ENCODE data around the gene ZNF687. TPM values are rescaled to one million over a fixed set of nuclear protein-coding genes. Genes with fewer than 3 reads are reported as not detected.
A peak's percentile ranks its signal among the peaks of the same experiment; 100 is the strongest.

The ZNF687 gene
- 17.3 TPM for polyA plus RNA-seq (2012; ENCODE audit: insufficient read depth, insufficient read length, low read depth)

- H3K4me1 ChIP-seq: no peaks in the 10 kb centered on the region
- no peaks in the 10 kb centered on the region for H3K27me3 ChIP-seq
- DNase-seq: peak; percentile 100
- TF ChIP-seq CTCF (IDR thresholded peaks at IDR 0.05; ENCODE audit: low read depth, low read length): no peak
- H3K4me3 ChIP-seq (ENCODE audit: low read depth, low read length): peak within 1 kb of the TSS; percentile 69
- peaks cover 5% of the 10 kb centered on the region for H3K36me3 ChIP-seq
- H3K9me3 ChIP-seq: no peaks in the 10 kb centered on the region
Measured at GRCh38 chr1:151281969-151282882, at the start of gene ZNF687. Gene ZNF687 (plus strand): TSS chr1:151282299. CDS start chr1:151286292, 3,993 bp downstream.

DNA sequence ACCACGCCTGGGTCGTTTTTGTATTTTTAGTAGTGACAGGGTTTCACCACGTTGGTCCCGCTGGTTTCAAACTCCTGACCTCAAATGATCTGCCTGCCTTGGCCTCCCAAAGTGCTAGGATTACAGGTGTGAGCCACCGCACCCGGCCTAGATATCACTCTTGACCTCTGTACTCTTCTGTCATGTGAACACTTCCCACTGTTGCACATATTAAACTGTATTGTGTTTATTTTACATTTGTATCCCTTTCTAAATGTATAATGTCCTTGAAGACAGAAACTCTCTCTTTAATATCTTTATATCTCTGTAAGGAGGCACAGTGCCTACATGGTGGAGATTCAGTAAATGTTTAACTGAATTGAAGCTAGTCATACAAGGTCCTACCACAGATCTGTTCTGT lies 46.9 kb upstream of the ZNF687 start:
- H3K36me3 ChIP-seq: peaks cover 100% of the 10 kb centered on the region
- no peak for DNase-seq
- no peaks in the 10 kb centered on the region for H3K9me3 ChIP-seq
- no peaks in the 10 kb centered on the region for H3K27me3 ChIP-seq
- no peak overlapping the region for H3K4me3 ChIP-seq (ENCODE audit: low read depth, low read length)
- TF ChIP-seq CTCF (IDR thresholded peaks at IDR 0.05; ENCODE audit: low read depth, low read length): no peak
- no peaks in the 10 kb centered on the region for H3K4me1 ChIP-seq

GRCh38 chr1:151237678-151238466 lies 44.2 kb upstream of the ZNF687 start:
- H3K36me3 ChIP-seq: peaks cover 100% of the 10 kb centered on the region
- TF ChIP-seq CTCF (IDR thresholded peaks at IDR 0.05; ENCODE audit: low read depth, low read length): no peak

DNA sequence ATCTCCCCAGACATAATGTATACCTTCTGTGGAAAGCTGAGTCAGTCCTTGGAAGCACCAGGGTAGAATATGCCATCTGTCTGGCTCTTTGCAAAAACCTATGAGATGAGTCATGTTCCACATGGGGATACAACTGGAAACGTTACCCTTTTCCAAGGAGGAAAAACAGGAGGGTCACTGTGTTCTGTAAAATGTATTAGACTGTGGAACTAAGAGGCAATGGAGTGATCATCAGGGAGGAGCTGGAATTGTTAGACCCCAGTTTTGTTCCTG lies 43.7 kb upstream of the ZNF687 start:
- H3K4me3 ChIP-seq (ENCODE audit: low read depth, low read length): no peak overlapping the region
- peaks cover 100% of the 10 kb centered on the region for H3K36me3 ChIP-seq
- no peaks in the 10 kb centered on the region for H3K9me3 ChIP-seq
- no peak for TF ChIP-seq CTCF (IDR thresholded peaks at IDR 0.05; ENCODE audit: low read depth, low read length)
- no peaks in the 10 kb centered on the region for H3K4me1 ChIP-seq
- DNase-seq: no peak
- no peaks in the 10 kb centered on the region for H3K27me3 ChIP-seq

More at GRCh38 chr1:151237678-151238466, 44.2 kb upstream of the ZNF687 start:
- Histone ChIP-seq H3K4me3 (ENCODE audit: low read depth, low read length) (no peak overlapping the region), H3K27me3 (no peaks in the 10 kb centered on the region), H3K4me1 (no peaks in the 10 kb centered on the region), H3K9me3 (no peaks in the 10 kb centered on the region)
- DNase-seq: no peak

- no peaks in the 10 kb centered on the region for H3K4me1 ChIP-seq
- H3K4me3 ChIP-seq (ENCODE audit: low read depth, low read length): no peak overlapping the region
- DNase-seq: no peak
- H3K9me3 ChIP-seq: no peaks in the 10 kb centered on the region
- peaks cover 93% of the 10 kb centered on the region for H3K36me3 ChIP-seq
- TF ChIP-seq CTCF (IDR thresholded peaks at IDR 0.05; ENCODE audit: low read depth, low read length): no peak
- no peaks in the 10 kb centered on the region for H3K27me3 ChIP-seq
Measured at GRCh38 chr1:151242442-151242841, 39.7 kb upstream of the ZNF687 start.
